Esophagus squamous epithelium (tissue), 5 donors: ENCODE data around the gene CNST. TPM values are rescaled to one million over a fixed set of nuclear protein-coding genes. Genes with fewer than 3 reads are reported as not detected.
A peak's percentile ranks its signal among the peaks of the same experiment; 100 is the strongest.

Source experiments
- DNase-seq: peaks from one replicate; lab custom pipeline; 2025; lab: John Stamatoyannopoulos, UW
- H3K27ac ChIP-seq, 4 donors: fragments of 200-600 bp; sonication (generic); one replicate each; pipeline ENCODE4 v1.5.1; 2016 to 2019; ENCODE audit warnings: mild to moderate bottlenecking in 1 of 4
- H3K27me3 ChIP-seq, 4 donors: fragments of 200-600 bp; sonication (generic); 1 replicate in 3 of 4; 2 replicates in 1 of 4; pipeline versions ENCODE4 v1.5.1 to v1.6.0; 2017 to 2021; ENCODE audit warnings: antibody characterized with exemption in 1 of 4
- H3K36me3 ChIP-seq, 3 donors: fragments of 200-600 bp; sonication (generic); one replicate each; pipeline ENCODE4 v1.5.1; 2016 to 2019
- H3K4me1 ChIP-seq, 3 donors: fragments of 200-600 bp; sonication (generic); one replicate each; pipeline ENCODE4 v1.5.1; 2017 to 2019
- H3K4me3 ChIP-seq, 4 donors: fragments of 200-600 bp; sonication (generic); 1 replicate in 3 of 4; 2 replicates in 1 of 4; pipeline ENCODE4 v1.5.1; 2016 to 2019; ENCODE audit warnings: mild to moderate bottlenecking in 2 of 4, moderate library complexity in 1 of 4
- H3K9me3 ChIP-seq, 3 donors: fragments of 200-600 bp; sonication (generic); one replicate each; pipeline ENCODE4 v1.5.1; 2016 to 2019
- CTCF ChIP-seq, 6 experiments: fragments of 450-650 bp in 4 of 6; fragments of 200-600 bp in 2 of 6; sonication (generic) in 2 of 6; IDR thresholded peaks; one replicate each; pipeline ENCODE4 v1.5.1; 2016 to 2019; ENCODE audit warnings: antibody characterized with exemption in 6 of 6, mild to moderate bottlenecking in 4 of 6, moderate library complexity in 4 of 6
- POLR2A ChIP-seq, 4 donors: fragments of 450-650 bp; IDR thresholded peaks; one replicate each; pipeline ENCODE4 v1.6.1; 2017; ENCODE audit warnings: antibody characterized with exemption in 4 of 4, mild to moderate bottlenecking in 4 of 4, moderate library complexity in 3 of 4
- WGBS, 2 donors: methylation state at CpG; one replicate each; pipeline ENCODE4 v1.1.5; 2018; 5-methylcytosine and 5-hydroxymethylcytosine counted together
- intact Hi-C: fragments of 100-400 bp; cut with DNase I; formaldehyde crosslinking; loops from one replicate; pipeline ENCODE4 v1.15.0; 2022
- total RNA-seq, 4 donors: library from RNA; depleted of rRNA; stranded (reverse); fragments of >200 nt; gene quantifications; one replicate each; pipeline ENCODE4 v1.1.0, GENCODE V29; 2016
- donor health status: DM: yes; HTN: yes; CAD: no.

CNST gene
- total RNA-seq, 4 donors from 2014 or later = 7.5 to 31.5 (median 12.4) TPM

- no peaks in the 10 kb centered on the region for H3K36me3 ChIP-seq
- no peak overlapping the region for H3K4me3 ChIP-seq
- H3K27me3 ChIP-seq = no peaks in the 10 kb centered on the region
- peaks cover 0 to 11% (median 6%) of the 10 kb centered on the region in 3 donors for H3K9me3 ChIP-seq
- no peak for DNase-seq
- no peak for TF ChIP-seq POLR2A (IDR thresholded peaks at IDR 0.05)
- TF ChIP-seq CTCF (IDR thresholded peaks at IDR 0.05) = no peak
- H3K4me1 ChIP-seq = peaks cover 0 to 2% (median 0%) of the 10 kb centered on the region in 3 donors
- WGBS, 2 donors = 30 to 75% methylated on average over 1 of the region's 1 CpG
- intact Hi-C loops = no loop called here
- H3K27ac ChIP-seq = no peak overlapping the region
These were observed 33.7 kb upstream of the CNST start for GRCh38 chr1:246532519-246532918.

GRCh38 chr1:246533371-246533905, 32.8 kb upstream of the CNST start:
- DNase-seq = no peak
- H3K9me3 ChIP-seq = peaks cover 0 to 11% (median 6%) of the 10 kb centered on the region in 3 donors
- no peaks in the 10 kb centered on the region for H3K27me3 ChIP-seq
- no peak overlapping the region for H3K4me3 ChIP-seq
- no peak for TF ChIP-seq CTCF (IDR thresholded peaks at IDR 0.05)
- TF ChIP-seq POLR2A (IDR thresholded peaks at IDR 0.05) = no peak
- intact Hi-C loops = no loop called here
- H3K4me1 ChIP-seq = peaks cover 0 to 10% (median 0%) of the 10 kb centered on the region in 3 donors
- no peak overlapping the region for H3K27ac ChIP-seq
- peaks cover 0 to under 1% (median 0%) of the 10 kb centered on the region in 3 donors for H3K36me3 ChIP-seq
- 94 to 100% methylated on average over 1 to 2 of the region's 2 CpGs for WGBS, 2 donors

GRCh38 chr1:246534114-246534513, 32.1 kb upstream of the CNST start:
- intact Hi-C loops = no loop called here
- H3K27ac ChIP-seq = no peak overlapping the region
- WGBS, 2 donors = 78 to 100% methylated on average over 1 of the region's 1 CpG

GRCh38 chr1:246537441-246537840, 28.8 kb upstream of the CNST start:
- TF ChIP-seq CTCF (IDR thresholded peaks at IDR 0.05) = no peak
- no peak for TF ChIP-seq POLR2A (IDR thresholded peaks at IDR 0.05)
- intact Hi-C loops = no loop called here
- Histone ChIP-seq H3K27ac (peak overlapping the region in 1 of 4 donors; percentile 34), H3K9me3 (no peaks in the 10 kb centered on the region), H3K36me3 (peaks cover 0 to 41% (median 10%) of the 10 kb centered on the region in 3 donors), H3K4me3 (no peak overlapping the region), H3K27me3 (no peaks in the 10 kb centered on the region), H3K4me1 (peaks cover 0 to 13% (median 0%) of the 10 kb centered on the region in 3 donors)
- 67 to 74% methylated on average over 6 to 7 of the region's 7 CpGs for WGBS, 2 donors
- no peak for DNase-seq

More at GRCh38 chr1:246534114-246534513, 32.1 kb upstream of the CNST start:
- Histone ChIP-seq H3K4me3 (no peak overlapping the region), H3K9me3 (peaks cover 0 to 11% (median 6%) of the 10 kb centered on the region in 3 donors), H3K4me1 (peaks cover 0 to 13% (median 0%) of the 10 kb centered on the region in 3 donors), H3K27me3 (no peaks in the 10 kb centered on the region), H3K36me3 (peaks cover 0 to 7% (median 0%) of the 10 kb centered on the region in 3 donors)
- no peak for TF ChIP-seq POLR2A (IDR thresholded peaks at IDR 0.05)
- no peak for TF ChIP-seq CTCF (IDR thresholded peaks at IDR 0.05)
- DNase-seq = no peak

GRCh38 chr1:246537887-246538286, 28.4 kb upstream of the CNST start:
- Histone ChIP-seq H3K27ac (peak overlapping the region in 3 of 4 donors; percentile 3 to 57 (median 22)), H3K27me3 (no peaks in the 10 kb centered on the region), H3K4me1 (peaks cover 0 to 13% (median 0%) of the 10 kb centered on the region in 3 donors), H3K9me3 (no peaks in the 10 kb centered on the region), H3K36me3 (peaks cover 0 to 45% (median 12%) of the 10 kb centered on the region in 3 donors), H3K4me3 (no peak overlapping the region)
- 44 to 69% methylated on average over 3 of the region's 3 CpGs for WGBS, 2 donors
- no peak for TF ChIP-seq POLR2A (IDR thresholded peaks at IDR 0.05)
- TF ChIP-seq CTCF (IDR thresholded peaks at IDR 0.05) = no peak
- intact Hi-C loops = no loop called here
- no peak for DNase-seq
